HepG2 (cell line): ENCODE data around the gene WDR47. TPM values are rescaled to one million over a fixed set of nuclear protein-coding genes. Genes with fewer than 3 reads are reported as not detected.

Experiments used
- ELF1 ChIP-seq: sonication (generic); formaldehyde crosslinking; IDR thresholded peaks from 2 replicates; pipeline ENCODE4 v1.4.0; 2020; ENCODE audit warnings: missing genetic modification reagents
- FOXA1 ChIP-seq, 2 experiments: fragments of 450-650 bp in 1 of 2; sonication (generic) in 1 of 2; formaldehyde crosslinking in 1 of 2; IDR thresholded peaks; 2 replicates each; pipeline versions ENCODE4 v1.4.0 to v1.6.1; 2016 to 2020; ENCODE audit warnings: missing genetic modification reagents in 1 of 2
- HMGXB4 ChIP-seq, 2 experiments: sonication (generic) in 1 of 2; formaldehyde crosslinking in 1 of 2; IDR thresholded peaks; 2 replicates each; pipeline versions ENCODE4 v1.4.0 to v1.6.1; 2018 to 2020; ENCODE audit warnings: missing genetic modification reagents in 2 of 2, borderline replicate concordance in 1 of 2, low read depth in 1 of 2, mild to moderate bottlenecking in 1 of 2, missing biosample characterization in 1 of 2
- KLF9 ChIP-seq: IDR thresholded peaks from 2 replicates; pipeline ENCODE4 v1.6.1; 2016; ENCODE audit warnings: low read depth
- MED8 ChIP-seq: sonication (generic); formaldehyde crosslinking; IDR thresholded peaks from 2 replicates; pipeline ENCODE4 v1.8.1; 2023; ENCODE audit warnings: mild to moderate bottlenecking, missing genetic modification reagents; ENCODE audit not compliant: insufficient replicate concordance
- MXD3 ChIP-seq: IDR thresholded peaks from 2 replicates; pipeline ENCODE4 v1.6.1; 2016; ENCODE audit warnings: mild to moderate bottlenecking, missing biosample characterization, missing genetic modification reagents
- NR2F6 ChIP-seq, 2 experiments: IDR thresholded peaks; 2 replicates each; pipeline ENCODE4 v1.6.1; 2016; ENCODE audit warnings: antibody characterized with exemption in 1 of 2, mild to moderate bottlenecking in 1 of 2
- SP5 ChIP-seq: IDR thresholded peaks from 2 replicates; pipeline ENCODE4 v1.6.1; 2016; ENCODE audit warnings: low read depth, borderline replicate concordance
- STAG1 ChIP-seq: sonication (generic); formaldehyde crosslinking; IDR thresholded peaks from 2 replicates; pipeline ENCODE4 v1.4.0; 2020; ENCODE audit warnings: missing genetic modification reagents
- TEF ChIP-seq: sonication (generic); formaldehyde crosslinking; IDR thresholded peaks from 2 replicates; pipeline ENCODE4 v1.5.0; 2020; ENCODE audit warnings: missing genetic modification reagents
- U2AF1 ChIP-seq: fragments of 200-400 bp; formaldehyde crosslinking; optimal IDR thresholded peaks from 2 replicates; pipeline ENCODE3; 2017; ENCODE audit warnings: mild to moderate bottlenecking, low read depth, low read length
- YEATS2 ChIP-seq: sonication (generic); formaldehyde crosslinking; IDR thresholded peaks from 2 replicates; pipeline ENCODE4 v1.4.0; 2020; ENCODE audit warnings: missing genetic modification reagents, borderline replicate concordance
- ZEB1 ChIP-seq: IDR thresholded peaks from 2 replicates; pipeline ENCODE4 v1.6.1; 2012; ENCODE audit warnings: mild to moderate bottlenecking, low read depth, inconsistent platforms; ENCODE audit not compliant: insufficient replicate concordance
- ZNF264 ChIP-seq: sonication (generic); formaldehyde crosslinking; IDR thresholded peaks from 2 replicates; pipeline ENCODE4 v1.4.0; 2020; ENCODE audit warnings: missing genetic modification reagents
- ZNF510 ChIP-seq: sonication (generic); formaldehyde crosslinking; IDR thresholded peaks from 2 replicates; pipeline ENCODE4 v1.4.0; 2020; ENCODE audit warnings: low read depth, mild to moderate bottlenecking, missing genetic modification reagents
- ZNF564 ChIP-seq: sonication (generic); formaldehyde crosslinking; IDR thresholded peaks from 2 replicates; pipeline ENCODE4 v1.8.1; 2023; ENCODE audit warnings: mild to moderate bottlenecking, missing genetic modification reagents
- ZNF766 ChIP-seq: sonication (generic); formaldehyde crosslinking; IDR thresholded peaks from 2 replicates; pipeline ENCODE4 v1.5.0; 2020; ENCODE audit warnings: missing genetic modification reagents, borderline replicate concordance
- ZNF782 ChIP-seq: sonication (generic); formaldehyde crosslinking; IDR thresholded peaks from 2 replicates; pipeline ENCODE4 v1.4.0; 2020; ENCODE audit warnings: missing genetic modification reagents, mild to moderate bottlenecking, borderline replicate concordance
- ZNF792 ChIP-seq: IDR thresholded peaks from 2 replicates; pipeline ENCODE4 v1.6.1; 2016
- ZSCAN20 ChIP-seq: sonication (generic); formaldehyde crosslinking; IDR thresholded peaks from 2 replicates; pipeline ENCODE4 v1.4.0; 2020; ENCODE audit warnings: missing genetic modification reagents, mild to moderate bottlenecking, borderline replicate concordance
- polyA plus RNA-seq, 8 experiments: library from polyadenylated mRNA; depleted of rRNA in 3 of 8; stranded (reverse) in 7 of 8; unstranded in 1 of 8; fragments of >200 nt; fragmentation: Illumina TruSeq in 4 of 8; extraction: Trizol in 4 of 8; gene quantifications; 2 replicates each; pipeline versions ENCODE4 v1.2.1 to v1.2.3, GENCODE V29; 2011 to 2016; ENCODE audit warnings: low read depth in 4 of 8, missing spikeins in 1 of 8, mixed read lengths in 1 of 8; ENCODE audit not compliant: insufficient read depth in 1 of 8
- total RNA-seq, 5 experiments: library from RNA; depleted of rRNA; stranded (reverse); fragments of >200 nt; fragmentation: Illumina TruSeq; extraction: Trizol; gene quantifications; 2 replicates each; pipeline ENCODE4 v1.2.3, GENCODE V29; 2016; ENCODE audit warnings: low read depth in 1 of 5
- TF ChIP-seq, protein P1 (sequence below): sonication (generic); IDR thresholded peaks from 2 replicates; pipeline ENCODE4 v1.6.1; 2016; ENCODE audit warnings: low read depth, borderline replicate concordance
- TF ChIP-seq, protein P2 (sequence below): sonication (generic); formaldehyde crosslinking; IDR thresholded peaks from 2 replicates; pipeline ENCODE4 v1.4.0; 2020; ENCODE audit warnings: missing genetic modification reagents
- TF ChIP-seq, protein P3 (sequence below): sonication (generic); formaldehyde crosslinking; IDR thresholded peaks from 2 replicates; pipeline ENCODE4 v1.8.1; 2022; ENCODE audit warnings: mild to moderate bottlenecking, missing genetic modification reagents

The WDR47 gene
- total and polyA plus RNA-seq, 2 of the 13 experiments (the other 11 are each of a cell fraction or from before 2014, with no cell fraction given): 4.3 to 5.9 TPM

- TF ChIP-seq ZNF782 (CRISPR knock-in tag) (no peak), FOXA1 (IDR thresholded peaks at IDR 0.05) (no peak), FOXA1 (CRISPR knock-in tag; IDR thresholded peaks at IDR 0.05) (0 out of 2 replicates have a peak, but pooled peaks have one; percentile 13), STAG1 (CRISPR knock-in tag) (peak; percentile 58), ZEB1 (peak; percentile 51), ZSCAN20 (CRISPR knock-in tag) (0 out of 2 replicates have a peak, but pooled peaks have one; percentile 45), KLF9 (CRISPR knock-in tag) (no peak), ZNF264 (peak; percentile 97), U2AF1 (no peak), ZNF792 (CRISPR knock-in tag) (0 out of 2 replicates have a peak, but pooled peaks have one; percentile 49), TEF (CRISPR knock-in tag) (no peak), ZNF510 (no peak), ELF1 (peak; percentile 60), ZNF564 (CRISPR knock-in tag) (no peak), YEATS2 (CRISPR knock-in tag) (peak; percentile 29; the same call in 1 of the 2 replicates), HMGXB4 (CRISPR knock-in tag; IDR thresholded peaks at IDR 0.05; ENCODE audit: borderline replicate concordance in 1 of 2, low read depth in 1 of 2) (peak; percentile 89 to 96), NR2F6 (IDR thresholded peaks at IDR 0.05) (no peak), NR2F6 (CRISPR knock-in tag; IDR thresholded peaks at IDR 0.05) (peak; percentile 26; the same call in 1 of the 2 replicates), SP5 (CRISPR knock-in tag) (0 out of 2 replicates have a peak, but pooled peaks have one; percentile 30), ZNF766 (CRISPR knock-in tag) (0 out of 2 replicates have a peak, but pooled peaks have one; percentile 32), MED8 (CRISPR knock-in tag) (no peak), MXD3 (CRISPR knock-in tag) (no peak)
- TF ChIP-seq, protein P1, sequence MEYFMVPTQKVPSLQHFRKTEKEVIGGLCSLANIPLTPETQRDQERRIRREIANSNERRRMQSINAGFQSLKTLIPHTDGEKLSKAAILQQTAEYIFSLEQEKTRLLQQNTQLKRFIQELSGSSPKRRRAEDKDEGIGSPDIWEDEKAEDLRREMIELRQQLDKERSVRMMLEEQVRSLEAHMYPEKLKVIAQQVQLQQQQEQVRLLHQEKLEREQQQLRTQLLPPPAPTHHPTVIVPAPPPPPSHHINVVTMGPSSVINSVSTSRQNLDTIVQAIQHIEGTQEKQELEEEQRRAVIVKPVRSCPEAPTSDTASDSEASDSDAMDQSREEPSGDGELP: 0 out of 2 replicates have a peak, but pooled peaks have one; percentile 7
- TF ChIP-seq, protein P2, sequence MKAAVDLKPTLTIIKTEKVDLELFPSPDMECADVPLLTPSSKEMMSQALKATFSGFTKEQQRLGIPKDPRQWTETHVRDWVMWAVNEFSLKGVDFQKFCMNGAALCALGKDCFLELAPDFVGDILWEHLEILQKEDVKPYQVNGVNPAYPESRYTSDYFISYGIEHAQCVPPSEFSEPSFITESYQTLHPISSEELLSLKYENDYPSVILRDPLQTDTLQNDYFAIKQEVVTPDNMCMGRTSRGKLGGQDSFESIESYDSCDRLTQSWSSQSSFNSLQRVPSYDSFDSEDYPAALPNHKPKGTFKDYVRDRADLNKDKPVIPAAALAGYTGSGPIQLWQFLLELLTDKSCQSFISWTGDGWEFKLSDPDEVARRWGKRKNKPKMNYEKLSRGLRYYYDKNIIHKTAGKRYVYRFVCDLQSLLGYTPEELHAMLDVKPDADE: 0 out of 2 replicates have a peak, but pooled peaks have one; percentile 4
- TF ChIP-seq, protein P3, sequence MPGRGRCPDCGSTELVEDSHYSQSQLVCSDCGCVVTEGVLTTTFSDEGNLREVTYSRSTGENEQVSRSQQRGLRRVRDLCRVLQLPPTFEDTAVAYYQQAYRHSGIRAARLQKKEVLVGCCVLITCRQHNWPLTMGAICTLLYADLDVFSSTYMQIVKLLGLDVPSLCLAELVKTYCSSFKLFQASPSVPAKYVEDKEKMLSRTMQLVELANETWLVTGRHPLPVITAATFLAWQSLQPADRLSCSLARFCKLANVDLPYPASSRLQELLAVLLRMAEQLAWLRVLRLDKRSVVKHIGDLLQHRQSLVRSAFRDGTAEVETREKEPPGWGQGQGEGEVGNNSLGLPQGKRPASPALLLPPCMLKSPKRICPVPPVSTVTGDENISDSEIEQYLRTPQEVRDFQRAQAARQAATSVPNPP (CRISPR knock-in tag): no peak
These were observed 47.5 kb upstream of the WDR47 start (continued) for GRCh38 chr1:109089242-109090015.
